ENCODE results near the gene HEATR3.

Gene HEATR3

GRCh38 chr16:50152807-50153595 is 87.2 kb downstream of the HEATR3 start, which contains the start of gene TENT4B:
TENT4B (plus strand) TSS chr16:50153306; CDS start chr16:50153622, 316 bp downstream.
- peak within 1 kb of the TSS; percentile 88 to 97 for H3K4me3 Mint-ChIP-seq

GRCh38 chr16:50153596-50154419 is 88.0 kb downstream of the HEATR3 start:
- ATAC-seq (peak; percentile 11), DNase-seq (no peak)
- H3K27ac Mint-ChIP-seq: peak overlapping the region; percentile 91 to 96
- no peaks in the 10 kb centered on the region for H3K9me3 Mint-ChIP-seq
- H3K4me3 Mint-ChIP-seq: peak overlapping the region; percentile 88 to 97
- H3K27me3 Mint-ChIP-seq: no peaks in the 10 kb centered on the region
- peaks cover 45% of the 10 kb centered on the region for H3K4me1 Mint-ChIP-seq

More at GRCh38 chr16:50152807-50153595, 87.2 kb downstream of the HEATR3 start, which contains the start of gene TENT4B:
- no peaks in the 10 kb centered on the region for H3K9me3 Mint-ChIP-seq
- ATAC-seq: peak; percentile 76
- peaks cover 40% of the 10 kb centered on the region for H3K4me1 Mint-ChIP-seq
- peak within 1 kb of the TSS; percentile 96 to 100 for H3K27ac Mint-ChIP-seq
- no peaks in the 10 kb centered on the region for H3K27me3 Mint-ChIP-seq
- DNase-seq: peak; percentile 90 to 91

DNA sequence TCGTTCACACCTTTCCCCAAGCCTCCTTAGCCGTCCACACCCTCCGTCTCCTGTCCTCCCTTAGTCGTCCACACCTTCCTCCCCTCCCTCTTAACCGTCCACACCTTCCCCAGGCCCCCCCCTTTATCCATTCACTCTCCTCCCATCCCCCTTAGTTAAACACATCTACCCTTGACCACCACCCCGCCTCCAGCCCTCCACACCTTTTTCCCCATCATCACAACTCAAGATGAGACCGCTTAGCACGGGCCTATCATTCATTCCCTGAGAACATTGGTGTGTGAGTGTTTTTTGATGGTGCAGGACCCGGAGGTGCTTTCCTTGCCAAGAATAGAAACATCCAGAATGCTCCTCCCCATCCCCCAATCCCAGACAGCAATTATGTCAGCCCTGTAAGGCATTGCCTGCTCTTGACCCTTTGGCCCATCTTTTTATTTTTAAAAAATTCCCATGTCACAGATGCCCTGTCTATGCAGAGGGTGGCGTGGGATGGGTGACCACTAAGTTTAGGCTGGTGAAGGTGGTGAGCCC is 88.7 kb downstream of the HEATR3 start:
- peak in 1 of 2 donors; percentile 15 for DNase-seq
- H3K9me3 Mint-ChIP-seq: no peaks in the 10 kb centered on the region
- peaks cover 52% of the 10 kb centered on the region for H3K4me1 Mint-ChIP-seq
- ATAC-seq: no peak
- H3K27me3 Mint-ChIP-seq: no peaks in the 10 kb centered on the region
- H3K4me3 Mint-ChIP-seq: peak overlapping the region; percentile 88 to 97
- H3K27ac Mint-ChIP-seq: peak overlapping the region; percentile 91 to 96

DNA sequence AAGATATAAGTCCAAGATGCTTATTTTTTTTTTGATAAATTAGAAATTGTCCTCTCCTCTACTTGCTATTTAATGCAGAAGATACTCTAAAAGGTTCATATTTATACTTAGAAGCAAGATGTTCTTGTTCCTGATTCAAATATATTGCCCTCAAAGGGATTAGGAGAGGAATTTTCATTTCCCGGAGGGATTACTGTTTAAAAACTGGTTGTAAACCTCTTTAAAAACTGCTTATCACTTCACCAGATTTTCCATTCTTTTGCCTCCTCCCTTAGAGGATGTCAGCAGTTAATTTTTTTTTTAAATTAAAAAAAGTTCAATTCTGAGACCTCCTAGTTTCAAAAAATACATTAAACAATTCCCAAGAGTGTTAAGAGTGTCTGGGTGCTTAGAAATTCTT is 90.2 kb downstream of the HEATR3 start:
- Mint-ChIP-seq H3K9me3 (no peaks in the 10 kb centered on the region), H3K27me3 (no peaks in the 10 kb centered on the region), H3K4me1 (peaks cover 66% of the 10 kb centered on the region), H3K4me3 (peak overlapping the region; percentile 88 to 97), H3K27ac (peak overlapping the region in 1 of 2 donors; percentile 75)
- no peak for DNase-seq
- ATAC-seq: no peak
